IMR-90 (cell line): Measurements from ENCODE around the gene PHF20. TPM values are rescaled to one million over a fixed set of nuclear protein-coding genes. Genes with fewer than 3 reads are reported as not detected.

Source experiments
- ATAC-seq: fragments of 200-7000 bp; cut with Tn5 transposase; 2 replicates; pipeline ENCODE4 v1.9.1; 2020; ENCODE audit warnings: low read depth, mild to moderate bottlenecking, moderate library complexity
- BruUV-seq: library from RNA; stranded (reverse); fragments of 400-500 nt; replicated peaks from 2 replicates; lab custom pipeline; 2021; lab: Mats Ljungman, UMichigan
- CTCF ChIA-PET: fragments of 300-600 bp; formaldehyde crosslinking; extraction: SDS; loops from one replicate; lab custom pipeline; 2021; ENCODE audit warnings: antibody characterized with exemption; lab: Yijun Ruan, JAX
- POLR2A ChIA-PET: fragments of 300-600 bp; sonication (Branson Sonifier 250); formaldehyde crosslinking; loops from one replicate; lab custom pipeline; 2022; ENCODE audit warnings: antibody characterized with exemption; ENCODE audit not compliant: unreplicated experiment; lab: Charles Lee
- DNase-seq: peaks from one replicate; pipeline ENCODE4 v3.0.0; 2013
- H2AFZ ChIP-seq: replicated peaks from 2 replicates; pipeline ENCODE3; 2013; ENCODE audit warnings: low read length, mild to moderate bottlenecking; ENCODE audit not compliant: poor library complexity
- H2AK5ac ChIP-seq: 2 replicates; pipeline ENCODE4 v1.6.1; 2013; ENCODE audit warnings: low read depth, low read length, inconsistent platforms
- H2AK9ac ChIP-seq: replicated peaks from 2 replicates; pipeline ENCODE3; 2013; ENCODE audit warnings: mild to moderate bottlenecking, low read depth, low read length, moderate library complexity; ENCODE audit not compliant: poor library complexity
- H2BK120ac ChIP-seq: 2 replicates; pipeline ENCODE4 v1.6.1; 2013; ENCODE audit warnings: low read depth, low read length, inconsistent platforms
- H2BK15ac ChIP-seq: 3 replicates; pipeline ENCODE4 v1.6.1; 2013; ENCODE audit warnings: low read depth, low read length, inconsistent platforms
- H2BK20ac ChIP-seq: 2 replicates; pipeline ENCODE4 v1.6.1; 2013; ENCODE audit warnings: low read depth, mild to moderate bottlenecking, inconsistent platforms, low read length, moderate library complexity
- H2BK5ac ChIP-seq: 2 replicates; pipeline ENCODE4 v1.6.1; 2013; ENCODE audit warnings: mild to moderate bottlenecking, low read depth, low read length, inconsistent platforms; ENCODE audit not compliant: poor library complexity, severe bottlenecking
- H3K14ac ChIP-seq: replicated peaks from 2 replicates; pipeline ENCODE4 v1.6.1; 2013; ENCODE audit warnings: low read depth, low read length, inconsistent platforms
- H3K18ac ChIP-seq: 2 replicates; pipeline ENCODE4 v1.6.1; 2013; ENCODE audit warnings: low read depth, low read length, control low read depth
- H3K23ac ChIP-seq: 2 replicates; pipeline ENCODE4 v1.6.1; 2013; ENCODE audit warnings: low read depth, low read length, inconsistent platforms
- H3K27ac ChIP-seq: 2 replicates; pipeline ENCODE4 v1.5.1; 2013; ENCODE audit warnings: mild to moderate bottlenecking, control low read depth, low read length; ENCODE audit not compliant: insufficient read depth
- H3K27me3 ChIP-seq: 2 replicates; pipeline ENCODE4 v1.6.1; 2013; ENCODE audit warnings: low read length; ENCODE audit not compliant: control insufficient read depth, insufficient read depth
- H3K36me3 ChIP-seq: 2 replicates; pipeline ENCODE4 v1.6.1; 2013; ENCODE audit warnings: low read length, mixed read lengths; ENCODE audit not compliant: control insufficient read depth, insufficient read depth
- H3K4ac ChIP-seq: 2 replicates; pipeline ENCODE4 v1.6.1; 2013; ENCODE audit warnings: low read depth, low read length, inconsistent platforms
- H3K4me1 ChIP-seq: 2 replicates; pipeline ENCODE4 v1.6.1; 2013; ENCODE audit warnings: low read length, mixed read lengths; ENCODE audit not compliant: control insufficient read depth, insufficient read depth
- H3K4me2 ChIP-seq: 2 replicates; pipeline ENCODE4 v1.6.1; 2013; ENCODE audit warnings: low read depth, mild to moderate bottlenecking, control low read depth, low read length, moderate library complexity
- H3K4me3 ChIP-seq: 2 replicates; pipeline ENCODE4 v1.5.1; 2013; ENCODE audit warnings: low read depth, mild to moderate bottlenecking, control low read depth, low read length, moderate library complexity; ENCODE audit not compliant: insufficient read depth
- H3K56ac ChIP-seq: 2 replicates; pipeline ENCODE4 v1.6.1; 2013; ENCODE audit warnings: low read length, inconsistent platforms; ENCODE audit not compliant: insufficient read depth; ENCODE audit errors: extremely low read depth
- H3K79me1 ChIP-seq, 2 experiments: 2 replicates each; pipeline ENCODE4 v1.6.1; 2013; ENCODE audit warnings: low read length in 2 of 2, inconsistent platforms in 1 of 2, low read depth in 1 of 2
- H3K9ac ChIP-seq: 2 replicates; pipeline ENCODE4 v1.6.1; 2013; ENCODE audit warnings: low read depth, low read length, control low read depth
- H3K9me1 ChIP-seq: 2 replicates; pipeline ENCODE4 v1.6.1; 2013; ENCODE audit warnings: low read length, inconsistent platforms; ENCODE audit not compliant: insufficient read depth
- H3K9me3 ChIP-seq: 2 replicates; pipeline ENCODE4 v1.6.1; 2013; ENCODE audit warnings: low read length; ENCODE audit not compliant: control insufficient read depth, insufficient read depth
- H4K20me1 ChIP-seq: 2 replicates; pipeline ENCODE4 v1.6.1; 2013; ENCODE audit warnings: low read length, inconsistent platforms; ENCODE audit not compliant: insufficient read depth
- H4K5ac ChIP-seq: 2 replicates; pipeline ENCODE4 v1.6.1; 2013; ENCODE audit warnings: mild to moderate bottlenecking, low read depth, low read length, control low read depth
- H4K8ac ChIP-seq, 2 experiments: 2 replicates each; pipeline ENCODE4 v1.6.1; 2013; ENCODE audit warnings: low read depth in 2 of 2, low read length in 2 of 2, control low read depth in 1 of 2, inconsistent platforms in 1 of 2
- H4K91ac ChIP-seq: 2 replicates; pipeline ENCODE4 v1.6.1; 2013; ENCODE audit warnings: low read depth, low read length, inconsistent platforms; ENCODE audit not compliant: insufficient read depth
- BHLHE40 ChIP-seq: fragments of 150-350 bp; IDR thresholded peaks from 2 replicates; pipeline ENCODE4 v1.6.1; 2016; ENCODE audit warnings: mild to moderate bottlenecking, low read depth, low read length
- CEBPB ChIP-seq: IDR thresholded peaks from 2 replicates; pipeline ENCODE4 v1.6.1; 2012; ENCODE audit warnings: low read depth, low read length, improper control_type of control experiment
- CHD1 ChIP-seq: IDR thresholded peaks from 2 replicates; pipeline ENCODE4 v1.6.1; 2012; ENCODE audit warnings: low read depth, low read length, improper control_type of control experiment
- CTCF ChIP-seq: conservative IDR thresholded peaks from 2 replicates; pipeline ENCODE4 v1.5.1; 2012; ENCODE audit warnings: mild to moderate bottlenecking, low read depth, low read length, improper control_type of control experiment
- ELK1 ChIP-seq: fragments of 150-350 bp; IDR thresholded peaks from 2 replicates; pipeline ENCODE4 v1.6.1; 2016; ENCODE audit warnings: low read depth, mild to moderate bottlenecking, low read length, moderate library complexity, borderline replicate concordance
- FOS ChIP-seq: fragments of 150-350 bp; IDR thresholded peaks from 2 replicates; pipeline ENCODE4 v1.6.1; 2016; ENCODE audit warnings: low read depth, low read length
- MAFK ChIP-seq: IDR thresholded peaks from 2 replicates; pipeline ENCODE4 v1.6.1; 2012; ENCODE audit warnings: low read depth, low read length, improper control_type of control experiment
- MAZ ChIP-seq: IDR thresholded peaks from 2 replicates; pipeline ENCODE4 v1.6.1; 2012; ENCODE audit warnings: low read depth, mild to moderate bottlenecking, low read length, improper control_type of control experiment, moderate library complexity, borderline replicate concordance
- NFE2L2 ChIP-seq: fragments of 150-350 bp; IDR thresholded peaks from 2 replicates; pipeline ENCODE4 v1.6.1; 2016; ENCODE audit warnings: low read depth, mild to moderate bottlenecking, low read length
- POLR2A ChIP-seq: IDR thresholded peaks from 2 replicates; pipeline ENCODE4 v1.6.1; 2012; ENCODE audit warnings: mild to moderate bottlenecking, low read depth, low read length
- RAD21 ChIP-seq: IDR thresholded peaks from 2 replicates; pipeline ENCODE4 v1.6.1; 2012; ENCODE audit warnings: low read length, improper control_type of control experiment
- RCOR1 ChIP-seq: IDR thresholded peaks from 2 replicates; pipeline ENCODE4 v1.6.1; 2012; ENCODE audit warnings: mild to moderate bottlenecking, low read length, improper control_type of control experiment; ENCODE audit not compliant: insufficient replicate concordance
- RFX5 ChIP-seq: IDR thresholded peaks from 2 replicates; pipeline ENCODE4 v1.8.0; 2012; ENCODE audit warnings: low read depth, mild to moderate bottlenecking, low read length, moderate library complexity
- SMC3 ChIP-seq: fragments of 150-350 bp; IDR thresholded peaks from 2 replicates; pipeline ENCODE4 v1.6.1; 2016; ENCODE audit warnings: low read depth, mild to moderate bottlenecking, antibody characterized with exemption, low read length, moderate library complexity
- USF2 ChIP-seq: fragments of 150-350 bp; IDR thresholded peaks from 2 replicates; pipeline ENCODE4 v1.6.1; 2017; ENCODE audit warnings: mild to moderate bottlenecking, antibody characterized with exemption, low read length, low read depth
- WGBS, 2 experiments: methylation state at CpG; one replicate each; pipeline versions ENCODE4 v1.1.5 to v1.1.7; 2013; ENCODE audit warnings: missing lambda C conversion rate in 2 of 2; ENCODE audit not compliant: insufficient read length in 1 of 2; ENCODE audit errors: extremely low coverage in 2 of 2; 5-methylcytosine and 5-hydroxymethylcytosine counted together
- dilution Hi-C: fragments of 300-500 bp; cut with HindIII; formaldehyde crosslinking; loops from one replicate; pipeline ENCODE4 v1.14.3; 2018; ENCODE audit warnings: low sequenced_read_pairs; ENCODE audit not compliant: unreplicated experiment
- in situ Hi-C: fragments of 300-500 bp; cut with MboI; formaldehyde crosslinking; loops from 3 replicates; pipeline ENCODE4 v1.14.3; 2019; ENCODE audit warnings: low sequenced_read_pairs, inconsistent platforms, mixed read lengths
- intact Hi-C: fragments of 100-400 bp; cut with micrococcal nuclease; formaldehyde crosslinking; loops from 2 replicates; pipeline ENCODE4 v1.10.0; 2022
- polyA plus RNA-seq, 3 experiments: library from polyadenylated mRNA; depleted of rRNA; stranded (reverse); fragments of >200 nt; gene quantifications; 2 replicates each; pipeline ENCODE4 v1.2.3, GENCODE V29; 2012; ENCODE audit warnings: low replicate concordance in 1 of 3
- total RNA-seq: library from RNA; depleted of rRNA; stranded (reverse); fragments of >200 nt; gene quantifications from 2 replicates; pipeline ENCODE4 v1.2.3, GENCODE V29; 2012

PHF20 gene
- total and polyA plus RNA-seq, 2 of the 4 experiments (the other 2 are of a cell fraction): 22.0 to 22.5 TPM

GRCh38 chr20:35823937-35824336, 52.1 kb downstream of the PHF20 start:
- no peak overlapping the region for H3K14ac ChIP-seq
- no peak overlapping the region for H2BK120ac ChIP-seq
- H3K9me3 ChIP-seq: peaks cover 2% of the 10 kb centered on the region
- no peak overlapping the region for H3K18ac ChIP-seq
- peak overlapping the region; percentile 1 for H2BK5ac ChIP-seq
- no peak overlapping the region for H3K4me3 ChIP-seq
- ChIA-PET POLR2A (interaction anchor here (0.6 kb wide), 1 partner anchor 47 kb away, joined by 7 read pairs; no protein-coding TSS in a partner anchor), CTCF (no interaction called here)
- peaks cover 7% of the 10 kb centered on the region for H3K9me1 ChIP-seq
- H2AFZ ChIP-seq: no peak overlapping the region
- no peak overlapping the region for H3K27ac ChIP-seq
- H4K8ac ChIP-seq: no peak overlapping the region
- no peak overlapping the region for H3K4ac ChIP-seq
- in situ Hi-C loops: no loop called here
- H3K27me3 ChIP-seq: no peaks in the 10 kb centered on the region
- no peak overlapping the region for H2BK15ac ChIP-seq
- H3K79me1 ChIP-seq: peaks cover 30 to 81% of the 10 kb centered on the region in 2 experiments
- H3K23ac ChIP-seq: no peak overlapping the region
- H3K4me1 ChIP-seq: peaks cover 19% of the 10 kb centered on the region
- no CpG with 5 or more reads among the region's 2 CpGs for WGBS, 2 experiments
- H3K4me2 ChIP-seq: no peak overlapping the region; the same call in 1 of the 2 replicates
- peak; percentile 43 for DNase-seq
- H3K36me3 ChIP-seq: no peaks in the 10 kb centered on the region
- ATAC-seq: no peak
- peaks cover 6% of the 10 kb centered on the region; the same call in 1 of the 2 replicates for H4K20me1 ChIP-seq
- intact Hi-C loops: loop anchor here (5.0 kb wide), 1 partner anchor 72 kb away; no protein-coding TSS in a partner anchor
- no peak overlapping the region for H3K9ac ChIP-seq
- TF ChIP-seq RFX5: no peak
- TF ChIP-seq BHLHE40: no peak
- no peak for TF ChIP-seq FOS
- no peak for TF ChIP-seq USF2
- no peak for TF ChIP-seq ELK1
- TF ChIP-seq CHD1: no peak
- TF ChIP-seq POLR2A: no peak
- TF ChIP-seq RAD21: no peak
- TF ChIP-seq RCOR1: no peak
- no peak for TF ChIP-seq MAFK
- TF ChIP-seq SMC3: no peak
- no peak for TF ChIP-seq MAZ
- TF ChIP-seq NFE2L2: no peak
- no peak for TF ChIP-seq CEBPB
- TF ChIP-seq CTCF: no peak
- no peak overlapping the region for H4K91ac ChIP-seq
- no peak overlapping the region for H2AK5ac ChIP-seq
- no peak overlapping the region for H2AK9ac ChIP-seq
- H4K5ac ChIP-seq: no peak overlapping the region
- H2BK20ac ChIP-seq: no peak overlapping the region
- no TSS peak for BruUV-seq
- H3K56ac ChIP-seq: no peak overlapping the region
- dilution Hi-C loops: no loop called here
